Activated CD4-positive, alpha-beta T cell treated with anti-CD3 and anti-CD28 coated beads, Interleukin-2, amount 50 U/mL, for 16 hours (primary cell): ENCODE data around the gene DAAM1.
A peak's percentile ranks its signal among the peaks of the same experiment; 100 is the strongest.

Source experiments
- DNase-seq: peaks from one replicate; pipeline ENCODE4 v3.0.0-alpha.2; 2020

DAAM1 gene

DNA sequence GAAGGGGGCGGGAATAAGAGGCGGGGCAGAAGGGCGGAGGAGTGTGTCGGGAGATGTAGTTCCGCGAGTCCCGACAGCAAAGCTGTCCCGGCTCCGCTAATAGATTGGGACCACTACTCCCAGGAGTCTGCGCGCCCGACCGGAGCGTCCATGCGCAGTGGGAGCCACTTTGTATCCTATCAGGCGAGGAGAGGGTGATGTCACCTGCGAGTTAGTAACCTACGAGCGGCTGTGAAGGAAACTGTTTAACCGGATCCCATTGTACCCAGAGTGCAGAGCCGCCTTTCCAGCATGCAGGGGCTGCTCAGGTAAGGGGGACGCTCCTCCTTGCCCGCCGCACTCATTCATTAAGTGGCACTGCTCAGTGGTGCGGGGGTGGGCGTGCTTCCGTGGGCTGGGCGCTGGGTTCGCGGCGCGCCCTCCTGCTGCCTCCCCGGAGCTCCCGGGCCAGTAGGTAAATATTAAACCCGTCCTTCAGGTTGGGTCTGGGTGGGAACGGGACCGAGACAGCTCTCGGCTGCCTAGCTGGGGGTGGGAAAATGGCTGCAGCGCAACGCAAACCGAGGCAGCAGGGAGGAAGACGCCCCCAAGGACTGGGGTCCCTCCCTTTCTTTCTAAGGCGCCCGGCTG is at the start of gene DAAM1:
TSS of gene DAAM1 (plus strand) at position 207 of the 630 bp plus-strand sequence. CDS start 74,811 bp downstream, outside the sequence.
- peak; percentile 98 for DNase-seq

DNA sequence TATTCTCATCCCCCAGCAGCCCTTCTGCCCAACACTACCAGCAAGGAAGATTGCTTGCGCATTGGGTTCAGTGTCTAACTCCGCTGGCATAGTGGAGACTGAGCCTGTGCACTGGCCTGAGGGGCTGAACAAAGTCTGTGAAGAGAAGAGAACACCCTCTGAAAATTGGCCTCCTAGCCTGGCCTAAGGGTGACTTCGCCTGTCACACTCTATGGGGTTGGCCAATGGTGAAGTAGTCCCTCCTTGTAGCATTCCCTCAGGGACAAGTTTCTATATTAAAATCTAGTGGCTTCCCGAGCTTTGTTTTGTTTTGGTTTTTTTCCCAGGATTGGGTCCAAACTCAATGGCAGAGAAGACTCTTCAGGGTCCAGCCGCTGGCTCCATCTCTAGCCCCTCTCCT is 49.1 kb upstream of the DAAM1 start:
- DNase-seq = no peak

DNA sequence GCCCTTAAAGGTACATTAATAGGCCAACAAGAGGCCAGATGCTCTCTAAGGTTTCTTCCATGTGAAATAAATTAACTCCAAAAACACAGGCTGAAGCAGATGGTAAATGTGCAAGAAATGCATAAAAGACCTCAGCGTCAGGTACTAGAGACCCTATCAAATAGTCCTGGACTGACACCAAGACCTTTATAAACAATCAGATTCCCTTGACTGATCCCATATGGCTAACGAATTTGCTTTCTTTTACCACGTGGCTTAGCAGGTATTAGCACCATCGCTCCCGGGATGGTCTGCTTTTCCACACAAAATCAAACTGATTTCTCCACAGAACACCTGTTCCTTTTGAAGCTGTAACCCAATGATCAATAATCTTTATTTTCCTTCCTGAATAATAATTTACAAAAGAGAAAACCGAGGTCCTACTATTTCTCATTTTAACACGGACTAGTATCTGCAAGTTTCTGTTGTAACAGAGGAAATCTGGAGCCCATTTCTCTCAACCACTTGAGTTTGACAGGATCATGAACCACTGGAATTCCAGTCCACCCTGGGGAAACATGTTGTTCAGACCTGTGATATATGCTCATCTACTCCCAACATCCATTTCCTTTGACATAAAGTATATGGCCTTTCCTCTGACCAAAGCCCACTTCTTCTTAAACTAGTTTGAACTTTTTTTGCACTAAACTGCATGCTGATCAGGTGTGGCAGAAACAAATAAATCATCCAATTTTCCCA is 48.2 kb upstream of the DAAM1 start:
- no peak for DNase-seq

DNA sequence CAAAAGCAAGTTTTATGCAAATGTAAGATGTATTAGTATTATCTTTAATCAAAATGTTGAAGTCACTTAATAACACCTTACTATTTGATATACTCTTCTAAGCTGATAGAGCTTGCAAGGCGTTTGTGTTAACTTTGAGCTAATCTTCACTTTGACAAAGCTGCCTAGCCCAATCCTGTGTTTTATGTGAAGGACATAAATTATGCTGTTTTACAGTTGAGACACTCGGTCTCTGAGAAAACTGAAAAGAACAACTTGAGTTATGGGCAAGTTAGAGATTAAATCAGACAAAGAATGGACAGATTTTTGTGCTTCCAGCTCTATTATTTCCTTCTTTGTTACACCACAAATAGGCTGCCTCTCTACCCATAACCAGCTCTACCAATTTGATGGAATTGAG is 42.0 kb upstream of the DAAM1 start:
- no peak for DNase-seq

DNA sequence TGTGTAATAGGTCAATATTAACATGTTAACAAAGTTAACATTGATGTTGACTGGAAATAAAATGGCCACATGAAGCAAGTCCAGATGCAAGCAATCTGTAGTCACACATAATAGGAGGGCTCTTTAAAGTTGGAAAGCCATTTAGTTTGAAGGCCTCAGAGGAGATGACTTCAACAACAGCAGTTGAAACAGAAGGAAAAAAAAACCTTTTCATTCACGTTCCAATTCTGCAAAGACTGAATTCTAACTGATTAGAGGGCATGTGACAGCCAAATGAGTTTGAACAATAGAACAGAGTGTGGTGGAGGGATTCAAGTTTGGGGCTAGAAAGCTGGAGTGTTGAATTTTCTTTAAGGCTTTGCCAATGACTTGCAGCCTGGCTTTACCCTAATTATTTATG is 41.5 kb upstream of the DAAM1 start:
- no peak for DNase-seq

DNA sequence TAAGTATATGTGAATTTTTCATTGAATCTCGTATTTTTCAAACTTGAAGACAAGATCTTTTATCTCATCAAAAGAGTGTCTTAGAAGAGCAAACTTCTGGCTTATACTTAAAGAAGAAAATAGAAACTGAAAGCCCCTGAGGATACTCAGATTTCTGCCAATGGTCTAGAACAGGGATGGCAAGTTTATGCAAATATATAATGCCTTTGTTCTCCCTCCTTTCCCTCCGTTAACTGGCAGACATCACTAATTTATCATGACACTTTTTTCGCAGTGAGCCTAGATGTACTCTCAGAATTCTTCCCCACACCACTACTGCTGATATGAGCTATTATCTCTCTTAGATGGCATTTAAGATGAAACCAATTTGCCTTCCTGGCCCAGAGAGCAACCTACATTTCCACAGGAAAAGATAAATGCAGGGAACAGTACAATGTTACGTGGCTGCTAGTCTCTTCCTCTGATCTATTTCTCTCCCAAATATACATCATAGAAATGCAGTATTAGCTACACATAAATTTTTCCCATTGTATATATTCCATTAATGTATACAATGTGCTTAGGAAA is 40.0 kb upstream of the DAAM1 start:
- no peak for DNase-seq

DNA sequence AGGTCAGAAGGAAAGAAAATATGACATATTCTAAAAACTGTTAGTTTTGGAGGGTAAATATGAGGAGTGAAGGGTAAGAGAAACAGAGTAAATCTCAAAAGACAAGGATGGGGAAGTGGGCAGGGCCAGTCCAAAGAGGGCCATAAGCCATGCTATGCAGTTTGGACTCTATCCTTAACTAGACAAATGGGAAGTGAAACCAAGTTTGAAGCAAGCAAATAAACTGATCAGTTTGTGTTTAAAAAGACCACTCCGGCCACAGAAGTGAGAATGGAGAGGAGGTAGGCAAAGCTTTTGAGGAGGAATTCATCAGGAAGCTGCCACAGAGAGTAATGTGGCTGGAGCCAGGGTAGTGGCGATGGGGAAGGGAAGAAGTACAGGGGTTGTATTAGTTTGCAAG is 37.5 kb upstream of the DAAM1 start:
- DNase-seq = no peak

DNA sequence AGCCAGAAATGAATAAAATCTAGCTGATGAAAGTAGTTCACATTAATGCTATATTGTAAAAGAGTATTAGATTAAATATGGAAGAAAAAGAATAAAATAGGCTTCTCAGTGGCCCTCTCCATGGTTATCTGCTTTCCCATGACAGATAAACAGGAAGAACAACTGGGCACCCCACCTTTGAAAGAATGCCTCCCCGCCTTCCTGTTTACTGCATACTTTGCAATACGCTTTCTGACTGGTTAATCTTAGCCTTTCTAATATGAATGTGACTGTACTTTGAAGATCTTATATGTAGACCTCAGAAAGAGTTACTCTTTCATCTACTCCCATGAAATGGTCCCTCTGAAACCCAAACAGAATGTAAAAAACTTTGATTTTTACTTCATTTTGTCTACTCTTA is 34.1 kb upstream of the DAAM1 start:
- DNase-seq = no peak

DNA sequence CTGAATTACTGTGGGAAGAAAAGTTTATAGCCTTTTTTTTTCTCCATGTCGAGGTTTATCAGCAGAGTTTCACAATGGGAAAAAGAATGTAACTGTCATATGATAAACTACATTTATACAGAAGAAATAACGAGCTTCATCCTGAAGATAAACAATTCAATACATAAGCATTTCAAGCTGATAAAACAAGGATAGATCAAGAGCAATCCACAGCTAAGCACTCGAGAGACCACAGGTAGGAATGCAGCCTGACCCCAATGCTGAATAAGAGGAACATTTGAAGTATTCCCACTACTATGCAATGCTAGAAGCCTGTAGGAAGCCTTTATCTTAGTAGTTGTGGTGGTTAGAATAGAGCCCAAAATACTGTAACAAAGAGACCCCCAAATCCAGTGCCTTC is 32.6 kb upstream of the DAAM1 start:
- no peak for DNase-seq

DNA sequence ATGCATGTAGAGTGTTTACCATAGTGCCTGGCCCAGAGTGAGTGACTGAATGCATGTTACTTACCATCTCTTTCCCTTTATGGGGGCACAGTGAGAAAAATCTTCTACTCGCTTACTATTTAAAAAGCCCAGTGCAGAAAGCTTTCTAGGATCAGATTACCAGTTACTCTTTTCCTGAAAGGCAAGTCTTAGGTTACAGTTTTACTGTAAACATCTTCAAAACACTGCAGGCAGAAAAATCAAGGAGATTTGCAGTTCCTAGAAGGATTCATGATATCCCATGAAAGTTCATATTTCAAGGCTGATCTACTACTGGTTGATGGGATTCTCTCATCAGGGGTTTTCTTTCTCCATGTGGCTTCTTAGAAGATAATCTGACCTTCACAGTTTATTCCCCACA is 29.3 kb upstream of the DAAM1 start:
- DNase-seq = no peak

DNA sequence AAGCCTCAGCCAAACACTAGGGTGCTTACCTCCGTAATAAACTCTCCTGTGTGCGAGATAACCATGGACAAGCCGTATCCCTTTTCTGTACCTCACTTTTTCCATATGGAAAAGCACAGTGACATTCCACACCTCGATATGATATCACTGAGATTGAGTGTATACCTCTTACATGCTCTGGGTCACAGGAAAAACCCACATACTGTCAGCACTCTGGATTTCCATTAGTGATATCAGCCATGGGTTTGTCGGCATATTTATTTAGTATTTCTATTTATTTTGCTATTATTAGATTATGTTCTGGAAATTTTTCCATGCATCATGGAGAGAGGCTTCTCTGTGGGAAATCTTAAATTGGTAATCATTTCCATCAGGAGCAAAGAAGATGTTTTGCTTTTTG is 28.0 kb upstream of the DAAM1 start:
- DNase-seq = no peak

DNA sequence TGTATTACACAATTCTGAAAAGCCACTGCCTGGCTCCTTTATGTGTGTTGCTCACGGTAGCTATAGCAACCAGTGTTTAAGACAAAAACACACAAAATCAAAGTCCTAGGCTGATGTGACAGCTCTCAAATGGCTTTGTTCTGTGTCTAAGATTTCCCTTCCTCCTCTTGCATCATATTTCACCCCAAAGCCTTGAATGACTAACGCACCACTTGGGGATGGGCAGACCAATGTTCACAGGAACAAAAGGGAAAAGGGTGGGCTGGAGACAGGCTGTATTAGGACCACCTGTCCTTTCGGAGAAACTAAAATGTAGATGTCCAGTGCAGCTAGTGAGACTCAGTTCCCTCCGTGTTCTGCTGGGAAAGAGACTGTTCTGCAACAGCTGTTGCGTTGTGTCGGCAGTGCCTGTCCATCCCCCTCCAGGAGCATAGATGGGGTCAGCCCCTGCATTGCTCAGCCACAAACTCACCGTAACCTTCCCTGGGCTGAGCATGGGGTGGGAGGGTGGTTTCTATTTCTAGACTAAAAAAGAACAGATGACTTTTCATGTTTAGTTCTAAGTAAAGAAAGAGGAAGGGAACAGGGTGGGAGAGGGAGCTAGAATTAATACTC is 26.8 kb upstream of the DAAM1 start:
- DNase-seq = peak; percentile 33

DNA sequence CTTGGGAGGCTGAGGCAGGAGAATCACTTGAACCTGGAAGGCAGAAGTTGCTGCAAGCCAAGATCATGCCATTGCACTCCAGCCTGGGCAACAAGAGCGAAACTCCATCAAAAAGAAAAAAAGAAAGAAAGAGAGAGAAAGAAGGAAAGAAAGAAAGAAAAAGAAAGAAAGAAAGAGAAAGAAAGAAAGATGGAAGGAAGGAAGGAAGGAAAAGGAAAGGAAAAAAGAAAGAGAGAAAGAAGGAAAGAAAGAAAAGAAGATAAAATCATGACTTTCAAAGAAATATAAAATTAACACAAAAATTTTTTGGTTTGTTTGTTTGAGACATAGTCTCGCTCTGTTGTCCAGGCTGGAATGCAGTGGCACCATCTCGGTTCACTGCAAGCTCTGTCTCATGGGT is 22.2 kb upstream of the DAAM1 start:
- no peak for DNase-seq

DNA sequence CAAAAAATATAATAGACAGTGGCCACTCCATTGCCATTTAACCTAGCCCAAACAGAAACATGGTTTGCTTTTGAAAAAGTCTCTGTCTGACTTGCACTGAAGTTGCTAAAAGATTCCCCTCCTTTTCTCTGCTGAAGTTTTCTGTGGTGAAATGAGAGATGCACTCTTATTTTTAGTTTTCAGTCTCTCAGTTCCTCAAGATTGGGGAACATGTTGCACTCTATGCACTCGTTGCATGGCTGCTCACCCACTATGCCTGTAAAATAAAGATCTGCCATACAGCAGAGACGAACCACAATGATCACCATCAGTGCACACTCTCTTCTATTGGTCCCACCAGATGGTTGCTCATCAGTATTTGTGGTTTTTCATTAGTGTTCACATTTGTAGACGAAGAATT is 13.1 kb upstream of the DAAM1 start:
- no peak for DNase-seq

DNA sequence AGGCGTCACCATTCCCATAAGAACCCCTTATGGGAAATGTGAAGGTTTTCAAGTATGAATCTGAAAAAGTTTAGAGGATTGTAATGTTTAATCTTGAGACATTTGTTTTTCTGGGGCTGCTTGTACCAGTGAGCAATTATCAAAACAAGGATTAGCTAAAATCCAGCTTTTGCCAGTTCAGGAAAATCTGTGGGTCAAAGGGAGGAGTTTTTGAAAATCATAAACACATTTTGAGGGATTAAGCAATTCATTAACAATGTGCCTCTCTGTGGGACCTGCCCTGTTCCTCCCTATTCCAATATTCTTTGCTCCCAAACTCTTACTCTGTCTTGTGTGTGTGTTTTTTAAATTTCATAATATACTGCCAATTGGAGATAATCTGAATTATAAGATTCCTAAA is 11.7 kb upstream of the DAAM1 start:
- no peak for DNase-seq

DNA sequence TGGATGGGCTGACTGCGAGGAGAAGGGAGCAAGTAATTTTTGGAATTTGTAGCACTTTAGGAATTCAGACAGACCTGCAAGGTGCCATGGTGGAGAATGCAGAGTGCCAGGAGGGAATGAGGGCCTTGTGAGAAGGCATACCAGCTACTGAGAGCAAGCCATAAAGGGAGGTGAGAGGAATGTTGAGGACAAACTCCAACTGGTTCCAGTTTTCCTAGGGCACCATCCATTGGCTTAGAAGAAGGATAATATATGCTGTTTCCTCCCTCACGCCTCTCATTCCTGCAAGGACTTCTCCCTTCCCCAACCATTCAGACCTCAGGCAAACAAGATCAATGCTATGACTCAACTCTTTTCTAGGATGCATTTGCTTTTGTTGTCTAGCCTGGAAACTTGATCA is 11.2 kb upstream of the DAAM1 start:
- DNase-seq = no peak

DNA sequence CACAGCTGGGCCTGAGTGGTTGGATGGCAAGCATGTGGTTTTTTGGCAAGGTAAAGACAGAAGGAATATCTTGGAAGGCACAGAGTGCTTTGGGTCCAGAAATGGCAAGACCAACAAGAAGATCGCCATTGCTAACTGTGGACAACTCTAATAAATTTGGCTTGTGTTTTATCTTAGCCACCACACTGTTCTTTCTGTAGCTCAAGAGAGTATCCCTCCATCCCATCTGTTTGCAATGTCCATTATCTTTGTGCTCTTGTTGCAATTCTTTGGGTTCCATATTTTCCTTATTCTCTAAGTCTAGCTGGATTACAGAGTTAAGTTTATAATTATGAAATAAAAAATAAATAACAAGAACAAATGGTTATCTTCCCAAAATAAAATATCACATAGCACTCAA is 6.7 kb upstream of the DAAM1 start:
- no peak for DNase-seq

DNA sequence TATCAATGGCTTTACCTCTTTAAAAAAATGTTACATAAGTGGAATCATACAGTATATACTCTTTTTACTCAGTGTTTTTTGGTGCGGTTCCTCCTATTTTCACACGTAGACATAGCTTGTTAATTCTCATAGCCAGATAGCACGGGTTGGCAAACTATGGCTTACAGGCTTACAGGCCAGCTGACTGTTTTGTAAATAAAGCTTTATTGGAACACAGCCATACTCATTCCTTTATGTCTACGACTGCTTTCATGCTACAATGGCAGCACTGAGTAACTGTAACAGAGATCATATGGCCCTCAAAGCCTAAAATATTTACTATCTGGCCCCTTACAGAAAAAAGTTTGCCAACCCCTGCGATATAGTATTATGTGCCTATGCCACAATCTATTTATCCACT is 5.8 kb upstream of the DAAM1 start:
- no peak for DNase-seq

DNA sequence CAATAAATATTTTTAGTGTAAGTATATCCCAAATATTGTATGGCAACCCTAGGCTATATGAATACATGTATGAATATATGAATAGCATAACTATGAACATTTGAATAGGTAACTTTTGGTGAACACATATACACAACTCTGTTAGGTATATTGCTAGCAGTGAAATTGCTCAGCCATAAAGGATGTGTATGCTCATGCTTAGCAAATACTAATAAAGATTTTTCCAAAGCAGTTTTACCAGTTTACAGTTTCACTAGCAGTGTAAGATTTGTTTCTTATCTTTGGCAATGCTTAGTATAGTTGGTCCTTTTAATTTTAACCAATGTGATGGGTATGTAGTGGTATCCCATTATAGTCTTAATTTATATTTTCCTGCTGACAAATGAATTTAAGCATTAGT is 5.3 kb upstream of the DAAM1 start:
- no peak for DNase-seq

DNA sequence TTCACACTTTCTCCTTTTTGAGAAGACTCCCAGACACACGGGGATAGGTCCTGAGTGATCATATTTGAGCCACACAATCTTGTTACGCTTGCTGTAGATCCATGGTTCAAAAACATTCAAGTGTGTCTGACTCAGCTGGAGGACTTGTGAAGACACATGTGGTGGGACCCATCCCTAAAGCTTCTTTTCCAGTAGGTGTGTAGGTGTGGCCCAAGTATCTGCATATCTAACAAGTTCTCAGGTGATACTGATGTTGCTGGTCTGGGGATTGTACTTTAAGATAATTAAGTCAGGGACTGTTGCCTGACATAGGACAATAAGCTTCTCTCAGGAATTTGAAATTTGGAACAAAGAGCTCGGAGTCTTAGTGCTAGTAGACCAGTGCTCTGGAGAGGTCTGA is 4.1 kb upstream of the DAAM1 start:
- no peak for DNase-seq

DNA sequence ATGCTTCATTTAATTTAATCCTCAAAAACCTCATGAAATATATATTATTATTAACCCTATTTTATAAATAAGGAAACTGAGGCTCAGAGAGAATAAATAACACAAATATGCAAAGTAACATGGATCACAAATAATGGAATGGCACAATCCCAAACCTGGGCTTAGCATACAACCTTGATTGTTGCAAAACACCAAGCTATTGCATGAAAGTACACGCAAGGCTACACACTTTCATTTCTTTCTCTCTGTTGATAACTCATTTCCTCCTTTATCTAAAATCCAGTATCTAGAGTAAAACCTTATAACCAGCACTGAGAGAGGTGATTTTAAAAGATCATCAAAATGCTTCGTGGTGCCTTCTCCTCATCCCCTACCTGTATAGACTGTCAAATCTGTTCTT is 2.8 kb upstream of the DAAM1 start:
- no peak for DNase-seq

DNA sequence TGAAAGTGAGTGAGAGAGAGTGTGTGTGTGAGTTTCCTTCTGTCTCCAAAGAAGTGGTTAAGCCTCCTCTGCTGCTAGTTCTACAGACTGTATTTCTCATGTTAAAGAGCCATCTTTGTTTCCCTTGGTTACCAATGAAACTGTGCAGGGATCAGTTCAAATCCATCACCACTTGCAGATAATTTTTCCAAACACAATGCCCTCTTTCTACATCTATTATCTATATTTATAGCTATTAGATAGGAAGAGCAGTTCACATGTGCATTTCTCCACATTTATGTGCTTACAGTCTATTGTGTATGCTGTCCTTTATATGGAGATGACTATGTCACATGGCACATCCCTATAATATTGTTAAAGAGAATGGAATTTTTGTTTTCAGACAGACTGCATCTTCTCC is 2.2 kb upstream of the DAAM1 start:
- DNase-seq = no peak

DNA sequence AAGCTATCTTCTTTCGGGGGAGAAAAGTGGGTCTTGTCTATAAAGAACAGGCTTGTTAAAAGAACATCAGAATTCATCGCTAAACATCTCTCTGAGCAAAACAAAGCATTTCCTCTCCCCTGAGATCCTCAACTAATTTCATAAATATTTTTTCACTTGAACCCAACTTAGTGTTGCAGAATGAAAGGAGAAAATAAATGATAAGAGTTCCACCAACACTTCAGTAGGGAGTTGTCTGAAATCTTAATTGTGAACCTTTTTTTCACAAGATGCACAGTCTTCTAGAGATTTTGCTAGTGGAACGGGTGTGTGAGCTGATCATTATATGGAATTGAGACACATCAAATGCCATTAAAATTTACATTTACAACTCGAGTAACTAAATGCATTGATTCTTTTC is 1.3 kb upstream of the DAAM1 start:
- no peak for DNase-seq

DNA sequence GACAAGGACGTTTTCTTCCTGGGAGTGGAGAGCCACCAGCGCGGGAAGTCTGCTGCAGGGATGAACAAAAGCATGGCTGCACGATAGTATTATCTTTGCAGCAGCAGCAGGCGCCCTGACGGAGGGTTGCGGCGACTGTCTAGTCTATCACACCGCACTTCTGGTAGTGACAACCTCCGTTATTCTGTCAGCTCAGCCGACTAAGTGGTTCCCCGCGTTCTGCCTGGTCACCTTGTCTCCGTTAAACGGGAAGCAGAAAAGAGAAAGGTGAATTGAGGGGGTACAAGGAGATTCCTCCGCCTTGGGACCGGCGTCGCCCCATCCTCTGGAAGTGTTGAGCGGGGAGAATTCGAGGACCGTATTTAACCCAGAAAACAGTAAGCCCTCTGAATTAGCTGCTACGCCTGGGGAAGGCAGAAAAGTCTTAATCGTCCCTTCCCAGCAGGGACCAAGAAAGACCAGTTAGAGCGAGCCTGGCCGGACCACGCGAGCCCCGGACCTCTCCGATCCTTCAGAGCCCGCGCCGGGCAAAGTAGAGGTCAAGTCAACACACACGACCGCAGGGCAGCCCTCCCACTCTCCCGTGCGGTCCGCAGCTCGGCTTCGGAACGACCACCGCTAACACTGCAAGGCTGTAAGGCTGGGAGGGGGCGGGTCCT is 536 bp upstream of the DAAM1 start:
- DNase-seq = peak; percentile 14
